NCI-H2171 (cell line): ENCODE measurements around the gene FBXL19.

ENCODE experiments used
- DNase-seq: peaks from one replicate; lab custom pipeline; 2025; lab: John Stamatoyannopoulos, UW

The FBXL19 gene

DNA sequence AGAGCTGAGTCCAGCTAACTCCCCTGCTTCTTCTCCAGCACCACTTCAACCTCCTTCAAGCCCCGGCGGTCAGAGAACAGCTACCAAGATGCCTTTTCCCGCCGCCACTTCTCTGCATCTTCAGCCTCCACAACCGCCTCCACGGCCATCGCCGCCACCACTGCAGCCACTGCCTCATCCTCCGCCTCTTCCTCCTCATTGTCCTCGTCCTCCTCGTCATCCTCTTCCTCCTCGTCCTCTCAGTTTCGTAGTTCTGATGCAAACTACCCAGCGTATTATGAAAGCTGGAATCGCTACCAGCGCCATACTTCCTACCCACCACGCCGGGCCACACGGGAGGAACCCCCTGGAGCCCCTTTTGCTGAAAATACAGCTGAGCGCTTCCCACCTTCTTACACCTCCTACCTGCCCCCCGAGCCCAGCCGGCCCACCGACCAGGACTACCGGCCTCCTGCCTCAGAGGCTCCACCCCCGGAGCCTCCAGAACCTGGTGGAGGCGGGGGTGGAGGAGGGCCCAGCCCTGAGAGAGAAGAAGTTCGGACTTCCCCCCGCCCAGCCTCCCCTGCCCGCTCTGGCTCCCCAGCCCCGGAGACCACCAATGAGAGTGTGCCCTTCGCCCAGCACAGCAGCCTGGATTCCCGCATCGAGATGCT, 41.3 kb downstream of the FBXL19 start:
- DNase-seq: no peak

DNA sequence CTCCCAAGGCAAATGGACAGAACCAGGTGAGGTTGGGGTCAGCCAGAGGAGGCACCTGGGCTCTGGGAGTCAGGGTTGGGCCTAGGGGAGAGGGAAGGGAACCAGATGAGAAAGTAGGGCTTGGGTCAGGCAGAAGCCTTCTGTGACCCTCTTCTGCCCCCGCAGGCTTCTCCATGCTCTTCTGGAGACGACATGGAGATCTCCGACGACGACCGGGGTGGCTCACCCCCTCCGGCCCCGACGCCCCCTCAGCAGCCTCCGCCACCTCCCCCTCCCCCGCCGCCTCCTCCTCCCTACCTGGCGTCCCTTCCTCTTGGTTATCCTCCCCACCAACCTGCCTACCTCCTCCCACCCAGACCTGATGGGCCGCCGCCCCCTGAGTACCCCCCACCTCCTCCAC, 42.1 kb downstream of the FBXL19 start:
- DNase-seq: no peak

DNA sequence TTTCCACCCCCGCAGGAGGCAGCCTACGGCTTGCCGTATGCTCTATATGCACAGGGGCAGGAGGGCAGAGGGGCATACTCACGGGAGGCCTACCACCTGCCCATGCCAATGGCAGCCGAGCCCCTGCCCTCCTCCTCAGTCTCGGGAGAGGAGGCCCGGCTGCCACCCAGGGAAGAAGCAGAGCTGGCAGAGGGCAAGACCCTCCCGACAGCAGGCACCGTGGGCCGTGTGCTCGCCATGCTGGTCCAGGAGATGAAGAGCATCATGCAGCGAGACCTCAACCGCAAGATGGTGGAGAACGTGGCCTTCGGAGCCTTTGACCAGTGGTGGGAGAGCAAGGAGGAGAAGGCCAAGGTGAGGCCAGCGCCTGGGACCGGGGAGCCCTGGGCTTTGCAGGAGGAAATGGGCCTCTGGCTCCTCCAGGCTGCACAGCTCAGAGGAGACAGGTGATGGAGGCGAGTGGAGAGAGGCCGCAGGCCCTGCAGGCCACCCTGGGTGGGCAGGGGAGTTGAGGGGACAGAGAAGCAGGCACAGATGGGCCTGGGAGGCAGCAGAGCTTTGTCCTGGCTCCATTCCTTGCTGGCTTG, 42.8 kb downstream of the FBXL19 start:
- no peak for DNase-seq

DNA sequence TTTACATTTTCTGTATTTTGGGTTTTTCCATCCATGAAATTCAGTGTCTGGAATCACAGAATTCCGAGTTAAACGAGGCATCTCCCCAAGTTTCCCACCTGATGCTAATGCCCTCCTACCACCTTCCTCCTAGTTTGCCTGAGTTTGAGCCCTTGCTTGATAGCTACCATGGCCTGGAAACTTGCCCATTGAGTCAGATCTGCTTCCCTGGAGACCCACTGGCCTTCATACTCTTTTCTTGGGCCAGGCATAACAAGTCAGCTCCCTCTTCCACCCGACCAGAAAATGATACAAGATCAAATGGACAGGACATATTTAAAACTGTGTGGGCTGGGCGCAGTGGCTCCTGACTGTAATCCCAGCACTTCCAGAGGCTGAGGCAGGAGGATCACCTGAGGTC, 44.4 kb downstream of the FBXL19 start:
- DNase-seq: no peak

DNA sequence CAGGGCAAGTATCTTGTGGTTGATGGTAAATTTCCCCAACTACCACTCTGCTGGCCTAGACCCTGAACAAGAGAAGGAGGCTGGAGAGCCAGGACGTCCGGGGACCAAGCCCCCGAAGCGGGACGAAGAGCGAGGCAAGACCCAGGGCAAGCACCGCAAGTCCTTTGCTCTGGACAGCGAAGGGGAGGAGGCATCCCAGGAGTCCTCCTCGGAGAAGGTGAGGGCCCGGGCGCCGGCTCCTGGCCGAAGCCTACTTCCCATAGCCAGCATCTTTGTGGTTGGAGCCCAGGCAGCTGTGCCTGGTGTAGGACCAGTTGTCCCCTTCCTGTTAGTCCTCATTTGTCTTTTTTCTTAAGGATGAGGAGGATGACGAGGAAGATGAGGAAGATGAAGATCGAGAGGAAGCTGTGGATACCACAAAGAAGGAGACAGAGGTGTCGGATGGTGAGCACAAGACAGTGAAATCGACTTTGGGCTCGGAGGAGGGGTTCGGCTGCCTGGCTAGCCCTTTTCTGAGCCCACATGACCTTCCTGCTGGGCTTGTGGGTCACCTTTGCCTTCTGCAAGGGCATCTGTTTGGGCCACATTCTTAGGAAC, 46.0 kb downstream of the FBXL19 start:
- DNase-seq: no peak

DNA sequence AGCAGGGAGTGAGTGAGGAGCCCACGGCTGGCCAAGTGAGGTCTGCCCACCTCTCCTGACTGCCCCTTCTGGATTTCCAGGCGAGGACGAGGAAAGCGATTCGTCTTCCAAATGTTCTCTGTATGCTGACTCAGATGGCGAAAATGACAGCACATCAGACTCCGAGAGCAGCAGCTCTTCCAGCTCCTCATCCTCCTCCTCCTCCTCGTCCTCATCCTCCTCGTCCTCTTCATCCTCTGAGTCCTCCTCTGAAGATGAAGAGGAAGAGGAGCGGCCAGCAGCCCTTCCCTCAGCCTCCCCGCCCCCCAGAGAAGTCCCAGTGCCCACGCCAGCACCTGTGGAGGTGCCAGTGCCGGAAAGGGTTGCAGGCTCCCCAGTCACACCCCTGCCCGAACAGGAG, 47.9 kb downstream of the FBXL19 start:
- DNase-seq: no peak

DNA sequence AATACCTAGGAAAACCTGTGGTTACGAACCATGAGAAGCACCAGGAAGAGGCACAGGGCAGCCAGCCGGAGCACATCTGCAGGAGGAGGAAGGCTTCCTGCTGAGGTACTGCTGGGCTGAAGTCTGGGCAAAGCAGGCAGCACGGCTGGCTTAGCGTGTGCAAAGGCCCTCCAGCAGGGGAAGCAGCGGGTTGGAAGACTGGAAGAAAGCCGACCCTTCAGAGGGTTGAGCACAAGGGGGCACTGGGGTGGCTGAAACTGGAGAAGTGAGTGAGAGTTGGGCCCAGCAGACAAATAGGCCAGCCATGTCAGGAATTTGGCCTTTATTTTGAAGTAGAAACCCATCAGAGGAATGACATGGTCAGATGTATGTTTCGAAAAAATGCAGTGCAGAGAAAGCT, 49.5 kb downstream of the FBXL19 start:
- no peak for DNase-seq

DNA sequence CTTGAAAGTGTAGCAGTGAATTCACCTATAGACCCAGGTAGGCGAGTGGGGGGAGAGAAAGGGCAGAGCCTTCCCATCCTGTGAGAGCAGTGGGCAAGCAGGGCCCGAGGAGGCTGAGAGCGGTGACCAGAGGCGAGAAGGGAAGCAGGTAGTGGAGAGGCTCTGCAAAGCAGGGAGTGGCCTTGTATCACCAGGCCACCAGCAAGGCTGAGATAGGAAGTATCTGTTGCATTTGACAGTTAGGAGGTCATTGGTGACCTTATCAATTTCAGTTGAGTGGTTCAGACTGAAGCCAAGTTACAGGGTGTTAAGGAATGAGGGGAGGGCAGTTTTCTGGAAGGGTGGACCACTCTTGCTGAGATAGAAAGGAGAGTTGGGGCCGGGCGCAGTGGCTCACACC, 51.0 kb downstream of the FBXL19 start:
- DNase-seq: no peak

DNA sequence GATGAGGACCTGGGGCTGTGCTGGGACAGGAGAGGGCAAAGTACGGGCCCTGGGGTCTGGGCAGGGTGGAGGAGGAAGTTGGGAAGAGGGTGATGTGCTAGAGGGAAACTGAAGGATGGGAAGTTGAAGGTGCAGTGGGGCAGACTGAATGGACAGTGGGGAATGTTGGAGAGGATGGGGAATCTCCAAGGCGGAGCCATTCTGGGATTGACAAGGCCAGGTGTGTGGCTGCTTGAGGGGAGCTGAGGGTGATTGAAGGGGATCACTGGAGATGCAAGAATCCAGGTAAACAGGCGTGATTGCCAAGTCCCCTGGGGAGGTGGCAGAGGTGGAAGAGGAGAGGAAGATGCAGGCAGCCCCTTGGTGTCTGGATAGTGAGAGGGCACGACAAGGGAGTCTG, 53.1 kb downstream of the FBXL19 start:
- no peak for DNase-seq

DNA sequence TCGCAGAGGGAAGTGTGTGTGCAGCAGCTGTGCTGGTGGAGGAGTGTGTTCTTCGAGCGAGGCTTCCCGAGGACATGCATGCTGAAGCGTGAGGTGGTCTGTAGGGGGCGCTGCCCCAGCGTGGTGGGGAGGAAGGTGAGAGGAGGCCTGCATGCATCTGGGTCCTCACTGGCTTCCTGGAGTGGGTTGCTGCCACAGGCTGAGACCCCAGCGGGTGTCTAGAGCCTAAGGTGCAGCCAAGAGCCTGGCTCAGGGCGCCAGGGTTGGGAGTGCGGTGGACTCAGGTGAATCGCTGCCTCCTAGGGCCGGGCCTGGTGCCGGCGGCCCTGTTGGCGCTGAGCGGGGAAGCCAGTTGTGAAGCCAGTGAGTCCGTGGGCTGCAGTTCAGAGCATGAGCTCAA, 54.1 kb downstream of the FBXL19 start:
- no peak for DNase-seq

DNA sequence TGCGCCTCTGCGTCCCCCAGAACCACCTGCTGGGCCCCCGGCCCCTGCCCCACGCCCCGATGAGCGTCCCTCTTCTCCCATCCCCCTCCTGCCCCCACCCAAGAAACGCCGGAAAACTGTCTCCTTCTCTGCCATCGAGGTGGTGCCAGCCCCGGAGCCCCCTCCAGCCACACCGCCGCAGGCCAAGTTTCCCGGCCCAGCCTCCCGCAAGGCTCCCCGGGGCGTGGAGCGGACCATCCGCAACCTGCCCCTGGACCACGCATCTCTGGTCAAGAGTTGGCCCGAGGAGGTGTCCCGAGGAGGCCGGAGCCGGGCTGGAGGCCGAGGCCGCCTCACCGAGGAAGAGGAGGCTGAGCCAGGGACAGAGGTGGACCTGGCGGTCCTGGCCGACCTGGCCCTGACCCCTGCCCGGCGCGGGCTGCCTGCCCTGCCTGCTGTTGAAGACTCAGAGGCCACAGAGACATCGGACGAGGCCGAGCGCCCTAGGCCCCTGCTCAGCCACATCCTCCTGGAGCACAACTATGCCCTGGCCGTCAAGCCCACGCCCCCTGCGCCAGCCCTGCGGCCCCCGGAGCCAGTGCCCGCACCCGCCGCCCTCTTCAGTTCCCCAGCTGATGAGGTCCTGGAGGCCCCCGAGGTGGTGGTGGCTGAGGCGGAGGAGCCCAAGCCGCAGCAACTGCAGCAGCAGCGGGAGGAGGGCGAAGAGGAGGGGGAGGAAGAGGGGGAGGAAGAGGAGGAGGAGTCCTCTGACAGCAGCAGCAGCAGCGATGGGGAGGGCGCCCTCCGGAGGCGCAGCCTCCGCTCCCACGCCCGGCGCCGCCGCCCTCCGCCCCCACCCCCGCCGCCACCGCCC, 56.0 kb downstream of the FBXL19 start:
- DNase-seq: no peak

DNA sequence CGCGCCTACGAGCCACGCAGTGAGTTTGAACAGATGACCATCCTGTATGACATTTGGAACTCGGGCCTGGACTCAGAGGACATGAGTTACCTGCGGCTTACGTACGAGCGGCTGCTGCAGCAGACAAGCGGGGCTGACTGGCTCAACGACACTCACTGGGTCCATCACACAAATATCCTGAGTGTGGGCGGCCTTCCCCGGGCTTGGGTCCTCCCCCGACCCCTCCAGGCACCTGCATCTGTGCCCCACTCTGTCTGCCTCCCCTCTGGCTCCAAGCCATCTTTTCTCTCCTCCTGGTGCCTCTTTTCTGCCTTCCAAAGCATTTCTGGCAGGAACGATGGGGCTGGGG, 56.6 kb downstream of the FBXL19 start:
- no peak for DNase-seq

DNA sequence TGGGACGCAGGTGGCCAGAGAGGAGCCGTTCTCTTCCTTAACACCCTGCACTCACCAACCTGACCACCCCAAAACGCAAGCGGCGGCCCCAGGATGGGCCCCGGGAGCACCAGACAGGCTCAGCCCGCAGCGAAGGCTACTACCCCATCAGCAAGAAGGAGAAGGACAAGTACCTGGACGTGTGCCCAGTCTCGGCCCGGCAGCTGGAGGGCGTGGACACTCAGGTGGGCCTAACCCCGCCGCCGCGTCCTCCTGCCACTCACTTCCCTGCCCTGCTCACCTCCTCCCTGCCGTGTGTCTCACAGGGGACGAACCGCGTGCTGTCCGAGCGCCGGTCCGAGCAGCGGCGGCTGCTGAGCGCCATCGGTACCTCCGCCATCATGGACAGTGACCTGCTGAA, 57.1 kb downstream of the FBXL19 start:
- no peak for DNase-seq

DNA sequence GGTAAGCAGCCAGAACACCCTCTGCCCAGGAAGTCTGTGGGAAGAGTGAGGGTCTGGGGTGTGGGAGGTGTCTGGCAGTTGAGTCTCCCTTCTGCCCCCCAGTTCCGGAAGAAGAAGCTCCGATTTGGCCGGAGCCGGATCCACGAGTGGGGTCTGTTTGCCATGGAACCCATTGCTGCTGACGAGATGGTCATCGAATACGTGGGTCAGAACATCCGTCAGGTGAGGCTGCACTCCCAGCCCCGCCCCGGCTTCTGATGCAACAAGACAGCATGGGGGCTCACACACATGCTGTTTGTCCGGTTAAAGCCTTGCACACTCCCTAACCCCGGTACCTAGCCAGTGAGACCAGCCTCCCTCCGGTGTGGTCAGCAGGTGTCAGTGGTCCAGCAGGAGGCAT, 57.6 kb downstream of the FBXL19 start:
- DNase-seq: no peak

DNA sequence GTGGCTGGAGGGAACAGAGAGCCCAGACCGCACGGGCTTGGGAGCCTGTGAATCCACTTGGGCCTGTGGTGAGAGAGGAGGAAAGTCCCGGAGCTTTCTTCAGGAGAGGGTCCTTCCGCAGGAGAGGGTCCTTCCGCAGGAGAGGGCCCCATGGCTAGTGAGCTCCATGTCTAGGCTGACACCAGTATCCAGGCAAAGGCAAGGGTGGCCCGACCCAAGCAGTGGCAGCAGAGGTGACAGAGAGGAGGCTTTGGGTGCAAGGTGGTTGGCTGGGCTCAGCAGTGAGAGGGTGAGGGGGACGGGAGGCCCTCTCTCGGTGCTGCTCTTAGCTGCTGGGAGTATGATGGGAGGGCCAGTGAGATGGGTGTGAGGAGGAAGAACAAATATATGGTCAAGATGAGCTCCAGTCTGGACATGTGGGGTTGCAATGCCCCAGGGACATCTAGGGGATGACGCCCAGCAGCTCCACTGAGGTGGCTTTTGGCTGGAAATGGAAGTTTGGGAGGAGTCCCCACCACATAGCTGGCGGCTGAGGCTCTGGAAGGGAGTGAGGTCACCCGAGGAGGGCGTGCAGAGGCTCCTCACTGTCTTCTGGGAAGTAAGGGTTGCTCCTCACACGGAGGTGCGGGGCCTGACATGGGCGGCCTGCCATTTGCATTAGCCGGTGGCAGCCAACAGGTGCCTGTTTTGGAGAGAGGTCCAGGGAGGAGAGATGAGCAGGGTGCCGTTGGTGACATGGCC, 59.3 kb downstream of the FBXL19 start:
- no peak for DNase-seq

DNA sequence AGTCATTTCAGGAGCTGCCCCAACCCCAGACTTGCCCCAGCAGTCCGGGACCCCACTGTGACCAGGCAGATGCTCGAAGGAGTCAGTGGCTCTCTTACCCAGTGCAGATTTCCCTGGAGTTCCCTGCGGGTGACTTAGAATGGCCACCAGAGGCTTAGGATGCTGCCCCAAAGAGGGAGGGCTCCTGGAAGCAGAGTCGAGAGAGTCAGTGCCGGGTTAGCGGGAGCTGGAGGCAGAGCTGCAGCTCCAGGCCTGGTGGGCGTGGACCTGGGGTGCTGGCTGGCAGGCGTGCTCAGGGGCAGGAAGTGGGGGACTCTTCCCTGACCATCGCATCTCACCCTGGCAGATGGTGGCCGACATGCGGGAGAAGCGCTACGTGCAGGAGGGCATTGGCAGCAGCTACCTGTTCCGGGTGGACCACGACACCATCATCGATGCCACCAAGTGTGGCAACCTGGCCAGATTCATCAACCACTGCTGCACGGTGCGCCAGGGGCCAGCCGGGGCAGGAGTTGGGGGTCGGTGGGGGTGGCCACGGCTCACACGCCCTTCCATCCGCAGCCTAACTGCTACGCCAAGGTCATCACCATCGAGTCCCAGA, 60.0 kb downstream of the FBXL19 start:
- no peak for DNase-seq

DNA sequence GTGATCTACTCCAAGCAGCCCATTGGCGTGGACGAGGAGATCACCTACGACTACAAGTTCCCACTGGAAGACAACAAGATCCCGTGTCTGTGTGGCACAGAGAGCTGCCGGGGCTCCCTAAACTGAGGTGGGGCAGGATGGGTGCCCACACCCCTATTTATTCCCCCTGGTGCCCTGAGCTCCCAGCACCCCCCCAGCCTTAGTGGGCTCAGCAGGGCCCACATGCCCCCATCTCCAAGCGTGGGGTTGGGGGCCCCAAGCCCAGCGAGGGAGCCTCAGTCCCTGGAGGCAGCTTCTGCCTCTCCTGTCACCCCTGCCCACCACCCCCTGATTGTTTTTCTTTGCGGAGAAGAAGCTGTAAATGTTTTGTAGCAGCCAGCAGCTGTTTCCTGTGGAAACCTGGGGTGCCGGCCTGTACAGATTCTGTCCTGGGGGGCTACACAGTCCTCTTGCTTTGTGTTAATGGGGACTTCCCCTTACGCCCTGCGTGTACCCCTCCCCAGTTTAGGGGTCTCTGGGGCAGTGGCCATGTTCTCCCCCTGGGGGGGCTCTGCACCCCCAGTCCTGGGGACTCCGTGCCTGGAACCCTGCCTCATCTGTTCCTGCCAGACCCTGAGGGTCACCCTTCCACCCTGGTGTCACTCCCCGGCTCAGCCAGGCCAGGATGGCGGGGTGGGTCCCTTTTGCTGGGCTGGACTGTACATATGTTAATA, 60.7 kb downstream of the FBXL19 start:
- DNase-seq: no peak

DNA sequence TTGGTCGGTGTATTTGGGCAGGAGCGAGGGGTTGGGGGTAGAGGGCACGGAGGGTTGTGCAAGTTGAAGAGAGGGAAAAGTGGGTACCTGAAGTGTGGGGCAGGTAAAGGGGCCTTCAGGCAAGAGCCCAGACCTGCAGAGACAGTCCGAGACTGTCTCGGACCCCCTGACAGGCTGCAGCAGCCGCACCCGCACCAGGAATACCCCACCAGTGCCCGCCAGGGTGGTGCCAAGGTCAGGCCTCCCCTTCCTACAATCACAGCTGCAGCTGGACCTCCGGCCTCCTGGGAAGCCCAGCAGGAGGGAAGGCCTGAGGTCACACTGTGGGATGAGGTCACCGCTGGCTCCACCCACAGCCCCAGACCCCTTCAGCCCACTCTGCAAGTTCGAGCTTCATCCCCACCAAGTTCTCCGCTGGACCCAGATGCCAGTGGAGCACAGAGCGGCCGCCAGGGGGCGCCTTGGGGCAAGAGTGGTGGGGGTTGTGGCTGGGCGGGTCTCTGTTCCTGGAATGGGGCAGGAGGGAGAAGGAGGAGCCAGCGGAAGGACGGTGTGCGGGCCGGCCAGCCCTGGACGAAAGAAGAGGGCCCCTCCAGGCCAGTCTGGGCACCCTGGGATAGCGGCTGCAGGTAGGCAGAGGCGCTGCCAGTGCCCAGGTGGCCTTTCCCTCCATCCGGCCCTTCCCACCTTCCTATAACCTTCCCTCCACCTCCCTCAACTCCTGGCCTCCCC, 61.5 kb downstream of the FBXL19 start, which contains the start of gene HSD3B7:
Gene HSD3B7 (plus strand): TSS at position 539 of the 732 bp plus-strand sequence. CDS start 452 bp downstream, outside the sequence.
- DNase-seq: peak; percentile 66

DNA sequence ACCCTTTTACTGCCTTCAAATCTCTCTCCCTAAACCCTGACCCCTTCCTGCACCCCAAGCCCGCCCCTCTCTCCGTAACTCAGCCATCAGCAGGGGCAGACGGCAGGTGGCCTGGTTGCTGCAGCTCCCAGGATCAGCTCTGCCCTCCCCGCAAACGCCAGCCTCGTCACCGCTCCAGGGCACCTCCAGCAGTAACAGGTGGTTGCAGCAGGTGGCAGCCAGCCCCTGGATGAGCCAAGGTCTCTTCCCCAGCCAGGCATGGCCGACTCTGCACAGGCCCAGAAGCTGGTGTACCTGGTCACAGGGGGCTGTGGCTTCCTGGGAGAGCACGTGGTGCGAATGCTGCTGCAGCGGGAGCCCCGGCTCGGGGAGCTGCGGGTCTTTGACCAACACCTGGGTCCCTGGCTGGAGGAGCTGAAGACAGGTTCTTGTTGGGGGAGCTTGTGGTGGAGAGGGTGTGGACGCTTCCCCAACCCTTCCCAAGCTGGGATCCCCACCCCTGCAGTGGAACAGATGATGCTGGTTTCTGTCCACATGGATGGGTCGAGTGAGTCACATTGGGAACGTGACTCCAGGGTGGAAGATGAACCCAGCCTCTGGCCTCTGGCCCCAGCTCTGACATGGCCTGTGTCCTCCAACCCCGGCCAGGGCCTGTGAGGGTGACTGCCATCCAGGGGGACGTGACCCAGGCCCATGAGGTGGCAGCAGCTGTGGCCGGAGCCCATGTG, 62.2 kb downstream of the FBXL19 start:
- DNase-seq: peak; percentile 80
